NCI-H345 (cell line): Measurements from ENCODE around the gene KCND3.
"Not testable (repeated sequence)": the region's sequence is repeated elsewhere in the genome, so short reads cannot be mapped to it uniquely, and the experiment has no call there.

Experiments
- DNase-seq: peaks from one replicate; lab custom pipeline; 2025; lab: John Stamatoyannopoulos, UW

Gene KCND3

GRCh38 chr1:111814305-111814628 lies 175.2 kb downstream of the KCND3 start:
- DNase-seq, result no peak

- no peak for DNase-seq
Measured at GRCh38 chr1:111813440-111814304, 175.8 kb downstream of the KCND3 start.

- no peak for DNase-seq
Measured at GRCh38 chr1:111812306-111812705, 177.2 kb downstream of the KCND3 start.

- DNase-seq, result no peak
Measured at GRCh38 chr1:111811891-111812290, 177.6 kb downstream of the KCND3 start.

GRCh38 chr1:111805251-111805650 lies 184.2 kb downstream of the KCND3 start:
- no peak for DNase-seq

- DNase-seq, result peak; percentile 6
Measured at GRCh38 chr1:111804776-111805175, 184.7 kb downstream of the KCND3 start.

GRCh38 chr1:111803951-111804350 lies 185.5 kb downstream of the KCND3 start:
- no peak for DNase-seq

GRCh38 chr1:111802984-111803383 lies 186.5 kb downstream of the KCND3 start:
- no peak for DNase-seq

- DNase-seq, result no peak
Measured at GRCh38 chr1:111802110-111802509, 187.4 kb downstream of the KCND3 start.

- no peak for DNase-seq
Measured at GRCh38 chr1:111801071-111801850, 188.2 kb downstream of the KCND3 start.

- DNase-seq, result not testable (repeated sequence)
Measured at GRCh38 chr1:111799722-111800121, 189.7 kb downstream of the KCND3 start.

GRCh38 chr1:111798580-111798979 lies 190.9 kb downstream of the KCND3 start:
- DNase-seq, result no peak

GRCh38 chr1:111795401-111795800 lies 194.1 kb downstream of the KCND3 start:
- DNase-seq, result no peak

- DNase-seq, result no peak
Measured at GRCh38 chr1:111793923-111794322, 195.5 kb downstream of the KCND3 start.

- no peak for DNase-seq
Measured at GRCh38 chr1:111792249-111792648, 197.2 kb downstream of the KCND3 start.

- no peak for DNase-seq
Measured at GRCh38 chr1:111791776-111792175, 197.7 kb downstream of the KCND3 start.

- DNase-seq, result no peak
Measured at GRCh38 chr1:111789666-111790316, 199.7 kb downstream of the KCND3 start.

- no peak for DNase-seq
Measured at GRCh38 chr1:111789142-111789541, 200.3 kb downstream of the KCND3 start.

GRCh38 chr1:111786669-111787207 lies 202.7 kb downstream of the KCND3 start:
- no peak for DNase-seq

GRCh38 chr1:111784273-111784901 lies 205.1 kb downstream of the KCND3 start:
- DNase-seq, result no peak

GRCh38 chr1:111779546-111779945 lies 209.9 kb downstream of the KCND3 start:
- DNase-seq, result no peak

GRCh38 chr1:111778541-111779051 lies 210.9 kb downstream of the KCND3 start:
- no peak for DNase-seq
